C4-2B (cell line): ENCODE data around the gene PMPCA.
A peak's percentile ranks its signal among the peaks of the same experiment; 100 is the strongest.

Experiments
- H3K27ac ChIP-seq: fragments of 450-650 bp; 2 replicates; pipeline ENCODE4 v1.5.1; 2017
- CTCF ChIP-seq: fragments of 450-650 bp; conservative IDR thresholded peaks from 2 replicates; pipeline ENCODE4 v1.5.1; 2017; ENCODE audit warnings: mild to moderate bottlenecking
- ZFX ChIP-seq: fragments of 450-650 bp; IDR thresholded peaks from 2 replicates; pipeline ENCODE4 v1.6.1; 2017

PMPCA gene

GRCh38 chr9:136391737-136392537 lies 18.5 kb upstream of the PMPCA start:
- no peak for TF ChIP-seq CTCF
- no peak for TF ChIP-seq ZFX
- no peak overlapping the region for H3K27ac ChIP-seq

DNA sequence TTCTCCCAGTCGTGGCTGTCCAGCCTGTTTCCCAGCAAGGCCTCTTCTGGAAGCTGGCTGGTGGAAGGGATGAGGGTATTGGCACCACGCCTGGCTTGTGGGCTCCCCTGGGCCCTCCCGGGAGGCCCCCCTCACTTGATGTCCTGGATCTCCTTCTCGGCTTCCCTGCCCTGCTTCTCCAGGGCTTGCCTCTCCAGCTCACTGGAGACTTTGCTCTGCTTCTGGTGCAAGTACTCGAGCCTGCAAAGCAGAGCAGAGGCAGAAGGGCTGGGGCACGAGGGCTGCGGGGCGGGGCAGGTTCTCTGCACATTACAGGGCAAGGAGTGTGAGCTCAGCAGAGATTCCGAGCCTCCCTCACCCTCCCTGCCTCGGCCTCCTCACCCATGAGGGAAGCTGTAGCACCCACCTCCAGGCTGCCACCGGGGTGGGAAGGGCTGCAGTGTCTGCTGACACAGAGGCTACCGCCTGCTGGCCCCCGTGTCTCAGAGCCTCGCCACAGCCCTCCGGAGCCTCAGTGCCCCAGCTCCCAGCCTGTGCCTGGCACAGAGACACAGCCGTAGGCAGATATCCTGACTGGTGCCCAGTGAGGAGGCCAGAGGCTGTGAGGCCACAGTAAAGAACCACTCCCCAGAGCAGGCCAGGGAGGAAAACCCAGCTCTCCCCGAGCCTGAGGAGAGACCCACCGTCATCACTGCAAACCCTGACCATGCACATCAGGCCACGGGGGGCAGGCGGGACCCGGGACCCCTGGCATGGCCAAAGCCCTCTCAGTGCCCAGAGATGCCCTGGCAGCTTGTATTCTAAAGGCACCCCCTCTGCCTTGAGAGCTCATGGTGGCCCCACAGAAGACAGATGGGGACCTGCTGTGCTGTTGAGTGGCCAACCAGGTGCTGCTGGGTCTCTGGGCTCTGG lies 17.7 kb upstream of the PMPCA start:
- TF ChIP-seq ZFX (no peak), CTCF (no peak)

GRCh38 chr9:136393531-136393930 lies 16.9 kb upstream of the PMPCA start:
- no peak for TF ChIP-seq CTCF
- no peak for TF ChIP-seq ZFX
- H3K27ac ChIP-seq = no peak overlapping the region

More for the DNA sequence above, 17.7 kb upstream of the PMPCA start:
- H3K27ac ChIP-seq = no peak overlapping the region

DNA sequence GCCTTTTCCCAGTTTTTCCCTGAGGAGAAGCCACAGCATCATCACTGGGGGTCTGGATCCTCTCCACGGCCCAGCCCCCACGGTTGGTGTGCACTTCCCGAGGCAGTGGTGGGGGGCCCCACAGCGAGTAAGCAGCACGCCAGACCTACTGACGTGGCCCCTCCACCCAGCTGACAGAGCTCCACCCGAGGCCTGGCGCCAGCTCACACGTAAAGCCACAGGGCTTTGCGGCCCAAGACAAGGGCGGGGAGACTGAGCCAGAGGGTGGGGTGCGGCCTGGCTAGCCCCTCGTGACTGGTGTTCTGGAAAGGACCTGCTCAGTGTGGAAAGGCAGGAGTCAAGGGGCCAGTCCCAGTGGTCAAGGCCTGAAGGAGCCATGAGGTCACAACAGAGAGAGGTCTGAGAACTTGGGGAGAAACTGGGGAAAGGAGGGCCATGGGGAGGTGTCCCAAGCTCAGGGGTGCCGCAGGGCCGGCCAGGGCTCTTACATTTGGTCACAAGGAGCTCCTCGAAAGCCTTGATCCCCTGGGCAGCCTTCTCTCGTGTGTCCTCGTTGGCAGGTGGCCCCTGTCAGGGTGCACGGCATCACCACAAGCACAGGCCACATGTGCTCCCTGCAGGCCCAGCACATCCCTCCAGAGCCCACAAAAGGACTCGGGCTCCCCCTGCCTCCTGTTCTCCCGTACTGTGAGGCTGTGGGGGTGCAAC lies 16.0 kb upstream of the PMPCA start:
- no peak for TF ChIP-seq ZFX
- TF ChIP-seq CTCF = no peak
- H3K27ac ChIP-seq = peak overlapping the region; percentile 90

GRCh38 chr9:136395020-136395340 lies 15.5 kb upstream of the PMPCA start:
- peak overlapping the region; percentile 90 for H3K27ac ChIP-seq
- TF ChIP-seq CTCF (no peak), ZFX (no peak)

GRCh38 chr9:136395345-136396218 lies 14.9 kb upstream of the PMPCA start:
- TF ChIP-seq ZFX (0 out of 2 replicates have a peak, but pooled peaks have one; percentile 8), CTCF (no peak)
- H3K27ac ChIP-seq = peak overlapping the region; percentile 90
